Heart left ventricle (tissue), 16 donors: ENCODE results near the gene ATP5PB. TPM values are rescaled to one million over a fixed set of nuclear protein-coding genes. Genes with fewer than 3 reads are reported as not detected.
A peak's percentile ranks its signal among the peaks of the same experiment; 100 is the strongest.

Experiments
- ATAC-seq, 4 donors: fragments of 200-7000 bp; cut with Tn5 transposase; one replicate each; pipeline ENCODE4 v1.9.1; 2020 to 2022; ENCODE audit warnings: moderate library complexity in 4 of 4, mild to moderate bottlenecking in 3 of 4, moderate number of reproducible peaks in 1 of 4
- DNase-seq, 5 donors: peaks; one replicate each; pipeline ENCODE4 v3.0.0-alpha.2; 2020
- H3K27ac ChIP-seq, 12 donors: fragments of 200-600 bp; sonication (generic) in 4 of 12; one replicate each; pipeline versions ENCODE4 v1.5.0 to v1.8.0; 2016 to 2022; ENCODE audit warnings: mild to moderate bottlenecking in 2 of 12
- H3K27me3 ChIP-seq, 9 donors: fragments of 200-600 bp; sonication (generic) in 2 of 9; one replicate each; pipeline versions ENCODE4 v1.5.1 to v1.8.0; 2016 to 2022; ENCODE audit warnings: mild to moderate bottlenecking in 3 of 9
- H3K36me3 ChIP-seq, 9 donors: fragments of 200-600 bp; sonication (generic) in 2 of 9; one replicate each; pipeline versions ENCODE4 v1.5.0 to v1.8.0; 2018 to 2022; ENCODE audit warnings: mild to moderate bottlenecking in 2 of 9
- H3K4me1 ChIP-seq, 12 donors: fragments of 200-600 bp; sonication (generic) in 4 of 12; one replicate each; pipeline versions ENCODE4 v1.5.0 to v1.8.0; 2016 to 2022; ENCODE audit warnings: mild to moderate bottlenecking in 3 of 12
- H3K4me3 ChIP-seq, 12 donors: fragments of 200-600 bp; sonication (generic) in 4 of 12; one replicate each; pipeline versions ENCODE4 v1.5.0 to v1.8.0; 2017 to 2022; ENCODE audit warnings: mild to moderate bottlenecking in 9 of 12, moderate library complexity in 4 of 12
- H3K9me3 ChIP-seq, 12 donors: fragments of 200-600 bp; sonication (generic) in 4 of 12; one replicate each; pipeline versions ENCODE4 v1.5.0 to v1.8.0; 2016 to 2022; ENCODE audit warnings: mild to moderate bottlenecking in 1 of 12
- POLR2A ChIP-seq, 2 donors: fragments of 450-650 bp; IDR thresholded peaks; one replicate each; pipeline ENCODE4 v1.6.1; 2017; ENCODE audit warnings: antibody characterized with exemption in 2 of 2, mild to moderate bottlenecking in 2 of 2, moderate library complexity in 2 of 2
- WGBS, 4 donors: extraction: QIAGEN DNeasy Blood & Tissue Kit in 2 of 4; methylation state at CpG; one replicate each; pipeline versions ENCODE4 v1.1.5 to v1.1.7; 2013 to 2018; 5-methylcytosine and 5-hydroxymethylcytosine counted together
- intact Hi-C, 10 donors: fragments of 100-400 bp; cut with DNase I; formaldehyde crosslinking; loops; one replicate each; pipeline versions ENCODE4 v1.11.1 to v1.14.2; 2022
- polyA plus RNA-seq, 2 donors: library from polyadenylated mRNA; stranded (reverse); fragments of 200-250 nt; gene quantifications; one replicate each; pipeline ENCODE4 v1.2.3, GENCODE V29; 2013
- total RNA-seq, 9 donors: library from RNA; depleted of rRNA in 2 of 9; stranded (reverse); fragments of >200 nt in 2 of 9; fragmentation: NEBNext Ultra II Directional in 3 of 9; extraction: Animal tissue kit (Norgen Biotek cat#: 25700) in 3 of 9; gene quantifications; one replicate each; pipeline versions ENCODE4 v1.1.0 to v1.2.4, GENCODE V29; 2016 to 2023
- TF ChIP-seq, protein P1 (sequence below), 12 donors: fragments of 200-600 bp; sonication (generic) in 4 of 12; IDR thresholded peaks; one replicate each; pipeline versions ENCODE4 v1.5.0 to v1.8.0; 2018 to 2022; ENCODE audit warnings: antibody characterized with exemption in 12 of 12, mild to moderate bottlenecking in 5 of 12
- donor health status: ischemic (EF 13 %, LVEDD 7.1; RV severe dilation, severe dysfunction).
- donor health status: healthy with polysubstance abuse.
- donor health status: DM: no; HTN: yes; CAD: no.
- donor health status: DM: no; HTN: no; CAD: no.
- donor health status: ischemic (EF 25% LVEDD 6.9; RV normal size, moderate dysfunction).
- donor health status: ischemic (EF 25% LVEDD 5.7; RV mildly dilated, moderate dysfunction).
- donor health status: healthy.
- donor health status: DM: yes; HTN: yes; CAD: no.
- donor health status: ischemic (EF 35%, LVEDD 5.7; RV mildly dilated, moderate dysfunction).
- donor health status: nonischemic (EF 11% LVEDD 7.7; RV severe dilation, severe dysfunction).
- donor health status: DM: yes; HTN: yes; CAD: no.
- donor health status: PGD.
- donor health status: ischemic (EF 29% LVEDD 5.4; RV normal size, mild dysfunction).
- donor health status: nonischemic (EF 23%, LVEDD 6.1; RV moderate dilation, normal function).

The ATP5PB gene
- total and polyA plus RNA-seq, 11 donors, result 394 to 878 (median 625) TPM

DNA sequence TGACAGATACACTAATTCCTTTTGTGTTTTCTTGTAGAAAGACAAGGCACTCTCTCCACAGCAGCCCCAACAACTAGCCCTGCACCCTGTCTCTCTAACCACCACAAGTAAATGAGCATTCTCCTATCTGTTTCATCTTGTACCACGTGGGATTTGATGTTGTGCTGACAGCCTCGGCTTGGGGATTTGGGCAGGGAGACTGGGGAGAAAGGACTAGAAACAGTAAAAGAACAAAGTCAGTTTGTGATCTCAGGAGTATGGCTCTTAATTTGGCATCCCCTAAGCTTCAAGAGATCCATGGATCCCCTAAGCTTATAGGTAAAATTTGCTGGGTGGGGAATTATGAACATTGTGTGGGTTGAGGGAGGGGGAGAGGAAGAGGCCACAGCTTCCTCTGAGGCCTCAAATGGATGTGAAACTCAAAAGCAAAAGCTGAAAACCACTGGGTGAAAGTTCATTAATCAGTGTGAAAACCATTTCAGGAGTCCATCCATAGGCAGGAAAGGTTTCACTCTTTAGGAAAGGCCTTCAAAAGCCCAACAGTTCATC, 27.6 kb downstream of the ATP5PB start:
- Histone ChIP-seq H3K36me3 (peaks cover 0 to 12% (median 4%) of the 10 kb centered on the region in 9 donors), H3K27me3 (no peaks in the 10 kb centered on the region), H3K4me3 (peak overlapping the region in 1 of 12 donors; percentile 58), H3K4me1 (peaks cover 0 to 92% (median 39%) of the 10 kb centered on the region in 12 donors), H3K9me3 (no peaks in the 10 kb centered on the region), H3K27ac (peak overlapping the region; percentile 1 to 95 (median 30))
- intact Hi-C loops, result no loop called here
- whole genome bisulfite sequencing, 4 donors, result 28 to 51% (median 34%) methylated on average over 2 of the region's 2 CpGs
- DNase-seq (no peak), ATAC-seq (no peak)
- no peak for TF ChIP-seq POLR2A (IDR thresholded peaks at IDR 0.05)
- TF ChIP-seq, protein P1, sequence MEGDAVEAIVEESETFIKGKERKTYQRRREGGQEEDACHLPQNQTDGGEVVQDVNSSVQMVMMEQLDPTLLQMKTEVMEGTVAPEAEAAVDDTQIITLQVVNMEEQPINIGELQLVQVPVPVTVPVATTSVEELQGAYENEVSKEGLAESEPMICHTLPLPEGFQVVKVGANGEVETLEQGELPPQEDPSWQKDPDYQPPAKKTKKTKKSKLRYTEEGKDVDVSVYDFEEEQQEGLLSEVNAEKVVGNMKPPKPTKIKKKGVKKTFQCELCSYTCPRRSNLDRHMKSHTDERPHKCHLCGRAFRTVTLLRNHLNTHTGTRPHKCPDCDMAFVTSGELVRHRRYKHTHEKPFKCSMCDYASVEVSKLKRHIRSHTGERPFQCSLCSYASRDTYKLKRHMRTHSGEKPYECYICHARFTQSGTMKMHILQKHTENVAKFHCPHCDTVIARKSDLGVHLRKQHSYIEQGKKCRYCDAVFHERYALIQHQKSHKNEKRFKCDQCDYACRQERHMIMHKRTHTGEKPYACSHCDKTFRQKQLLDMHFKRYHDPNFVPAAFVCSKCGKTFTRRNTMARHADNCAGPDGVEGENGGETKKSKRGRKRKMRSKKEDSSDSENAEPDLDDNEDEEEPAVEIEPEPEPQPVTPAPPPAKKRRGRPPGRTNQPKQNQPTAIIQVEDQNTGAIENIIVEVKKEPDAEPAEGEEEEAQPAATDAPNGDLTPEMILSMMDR (IDR thresholded peaks at IDR 0.05), result no peak

DNA sequence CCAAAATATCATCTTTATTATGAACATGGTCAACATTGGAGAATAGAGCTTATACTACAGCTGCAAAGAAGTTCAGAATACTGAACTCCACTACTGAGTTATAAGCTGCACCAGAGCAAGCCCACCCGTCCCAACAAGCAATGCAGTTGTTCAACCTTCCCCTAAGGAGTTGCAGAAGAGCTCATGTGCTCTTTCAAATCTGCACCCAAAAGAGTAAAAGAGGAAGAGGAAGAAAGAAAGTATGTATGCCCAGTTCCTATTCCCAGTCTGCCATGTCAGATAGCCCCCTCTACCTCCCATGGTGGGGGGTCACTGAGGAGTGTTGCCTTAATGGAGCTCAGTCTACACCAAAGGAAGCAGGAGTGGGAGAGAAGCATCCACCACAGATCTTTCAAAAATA, 31.4 kb downstream of the ATP5PB start:
- peaks cover 0 to 86% (median 27%) of the 10 kb centered on the region in 12 donors for H3K4me1 ChIP-seq
- intact Hi-C loops, result loop anchor here in 8 of 10 donors (2.0 to 10.0 kb wide), 9 partner anchors 176 to 894 kb away; partner anchors contain the start of gene DDX20 (in 1 of the 8)

DNA sequence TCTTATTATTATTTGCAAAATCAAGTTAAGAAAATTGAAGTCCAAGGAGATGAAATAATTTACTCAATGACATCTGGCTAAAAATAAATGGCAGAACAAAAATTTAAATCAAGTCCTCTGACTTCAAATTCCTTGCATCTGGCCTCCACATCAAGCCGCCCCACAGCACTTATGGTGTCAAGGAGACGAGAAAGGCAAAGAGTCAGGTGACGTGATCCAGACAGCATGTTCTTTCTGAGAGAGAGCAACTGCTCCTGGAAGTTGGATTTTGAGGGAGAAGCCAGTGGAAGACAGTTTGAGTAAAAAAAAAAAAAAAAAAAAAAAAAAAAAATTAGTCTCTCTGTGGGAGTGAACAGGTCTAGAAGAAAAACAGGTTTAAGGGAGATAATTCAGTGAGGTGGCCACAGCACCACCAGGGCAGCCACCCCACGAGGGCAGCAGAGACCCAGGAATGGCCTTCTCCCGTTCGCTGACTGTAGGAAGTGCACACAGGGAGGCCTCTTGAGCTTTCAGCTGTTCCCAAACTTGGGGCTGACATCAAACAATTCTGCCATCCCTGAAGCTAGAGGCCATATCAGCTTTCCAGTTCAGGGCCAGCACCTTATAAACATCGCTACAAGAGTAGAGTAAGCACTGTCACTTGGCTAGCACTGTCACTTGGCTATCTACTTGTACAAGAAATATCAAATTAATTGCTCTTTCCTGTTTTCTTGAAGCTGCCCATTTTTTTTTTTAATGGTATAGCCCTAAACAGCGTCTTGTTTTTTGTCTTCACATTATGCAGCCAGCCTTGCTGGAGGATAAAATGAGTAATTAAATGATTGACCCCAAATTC, 32.3 kb downstream of the ATP5PB start:
- Histone ChIP-seq H3K4me3 (no peak overlapping the region), H3K27ac (peak overlapping the region in 8 of 12 donors; percentile 1 to 50 (median 35)), H3K27me3 (no peaks in the 10 kb centered on the region), H3K36me3 (peaks cover 0 to 7% (median 0%) of the 10 kb centered on the region in 9 donors), H3K9me3 (no peaks in the 10 kb centered on the region), H3K4me1 (peaks cover 0 to 77% (median 18%) of the 10 kb centered on the region in 12 donors)
- TF ChIP-seq, protein P1 (IDR thresholded peaks at IDR 0.05), result peak; percentile 56 to 87 (median 77)
- TF ChIP-seq POLR2A (IDR thresholded peaks at IDR 0.05), result no peak
- intact Hi-C loops, result loop anchor here in 9 of 10 donors (2.0 to 10.0 kb wide), 10 partner anchors 175 to 893 kb away; partner anchors contain the start of gene DDX20 (in 1 of the 9)
- 15 to 27% (median 22%) methylated on average over 8 of the region's 8 CpGs for WGBS, 4 donors
- peak; percentile 94 to 97 (median 96) for ATAC-seq
- DNase-seq, result peak; percentile 81 to 88 (median 83)

More for the DNA sequence above, 31.4 kb downstream of the ATP5PB start:
- Histone ChIP-seq H3K36me3 (peaks cover 0 to 7% (median 0%) of the 10 kb centered on the region in 9 donors), H3K9me3 (no peaks in the 10 kb centered on the region), H3K27ac (peak overlapping the region in 1 of 12 donors; percentile 27), H3K27me3 (no peaks in the 10 kb centered on the region), H3K4me3 (no peak overlapping the region)
- WGBS, 4 donors, result 67 to 84% (median 73%) methylated on average over 1 of the region's 1 CpG
- no peak for TF ChIP-seq POLR2A (IDR thresholded peaks at IDR 0.05)
- TF ChIP-seq, protein P1 (IDR thresholded peaks at IDR 0.05), result no peak
- DNase-seq (no peak), ATAC-seq (no peak)

DNA sequence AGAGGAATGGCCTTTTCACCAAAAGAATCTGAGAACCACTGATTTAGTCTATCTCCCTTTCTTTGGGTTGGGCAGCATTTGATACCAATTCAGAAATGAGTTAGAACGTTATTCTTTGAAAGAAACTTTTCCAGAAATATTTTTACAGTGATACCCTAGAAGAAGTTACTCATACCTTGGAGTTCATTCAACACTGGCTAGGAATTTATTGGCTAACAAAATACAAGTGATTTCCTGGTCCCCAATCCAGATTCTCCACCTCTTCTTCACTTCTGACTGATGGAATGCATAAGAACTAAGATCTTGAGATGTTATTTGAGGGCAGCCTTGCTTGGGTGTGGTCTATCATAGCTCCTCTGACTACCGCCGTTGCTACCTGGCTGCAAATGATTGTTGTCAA, 33.9 kb downstream of the ATP5PB start:
- no peaks in the 10 kb centered on the region for H3K9me3 ChIP-seq
- 54 to 83% (median 75%) methylated on average over 3 of the region's 3 CpGs for WGBS, 4 donors
- TF ChIP-seq, protein P1 (IDR thresholded peaks at IDR 0.05), result no peak
- no peak for TF ChIP-seq POLR2A (IDR thresholded peaks at IDR 0.05)
- peak overlapping the region in 2 of 12 donors; percentile 24 to 60 for H3K27ac ChIP-seq
- no peak for DNase-seq
- no peak overlapping the region for H3K4me3 ChIP-seq
- H3K36me3 ChIP-seq, result peaks cover 0 to 3% (median 0%) of the 10 kb centered on the region in 9 donors
- H3K27me3 ChIP-seq, result no peaks in the 10 kb centered on the region
- intact Hi-C loops, result loop anchor here in 9 of 10 donors (2.0 to 10.0 kb wide), 9 partner anchors 174 to 892 kb away; partner anchors contain the start of gene DDX20 (in 1 of the 9)
- no peak for ATAC-seq
- H3K4me1 ChIP-seq, result peaks cover 0 to 76% (median 12%) of the 10 kb centered on the region in 12 donors
